ENCODE measurements around the gene UBE2K.
A peak's percentile ranks its signal among the peaks of the same experiment; 100 is the strongest.

The UBE2K gene

DNA sequence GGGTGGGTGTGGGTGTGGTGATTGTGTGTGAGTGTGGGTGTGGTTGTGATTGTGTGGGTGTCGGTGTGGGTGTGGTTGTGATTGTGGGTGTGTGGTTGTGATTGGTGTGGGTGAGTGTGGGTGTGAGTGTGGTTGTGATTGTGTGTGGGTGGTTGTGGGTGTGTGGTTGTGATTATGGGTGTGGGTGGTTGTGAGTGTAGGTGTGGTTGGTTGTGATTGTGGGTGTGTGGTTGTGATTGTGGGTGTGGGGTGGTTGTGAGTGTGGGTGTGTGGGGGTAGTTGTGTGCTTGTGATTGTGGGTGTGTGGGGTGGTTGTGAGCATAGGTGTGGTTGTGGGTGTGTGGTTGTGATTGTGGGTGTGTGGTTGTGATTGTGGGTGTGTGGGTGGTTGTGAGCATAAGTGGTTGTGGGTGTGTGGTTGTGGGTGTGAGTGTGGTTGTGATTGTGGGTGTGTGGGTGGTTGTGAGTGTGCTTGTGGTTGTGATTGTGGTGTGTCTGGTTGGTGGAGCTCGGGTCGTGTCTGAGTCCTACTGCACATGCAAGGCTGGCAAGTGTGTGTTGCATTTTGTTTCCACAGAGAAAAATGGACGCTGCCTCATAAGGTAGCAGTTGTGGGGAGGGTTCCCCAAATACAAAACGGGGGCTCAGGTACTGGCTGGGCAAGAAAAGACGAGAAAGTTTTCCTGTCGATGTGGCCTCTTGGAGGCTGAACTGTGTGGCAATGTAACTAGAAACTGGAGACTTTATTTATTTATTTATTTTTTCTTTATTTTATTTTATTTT is 116.7 kb downstream of the UBE2K start:
- no peak for TF ChIP-seq CTCF (IDR thresholded peaks at IDR 0.05; ENCODE audit: extremely low read depth, missing control alignments)
- DNase-seq (ENCODE audit: low spot score): peak; percentile 23

DNA sequence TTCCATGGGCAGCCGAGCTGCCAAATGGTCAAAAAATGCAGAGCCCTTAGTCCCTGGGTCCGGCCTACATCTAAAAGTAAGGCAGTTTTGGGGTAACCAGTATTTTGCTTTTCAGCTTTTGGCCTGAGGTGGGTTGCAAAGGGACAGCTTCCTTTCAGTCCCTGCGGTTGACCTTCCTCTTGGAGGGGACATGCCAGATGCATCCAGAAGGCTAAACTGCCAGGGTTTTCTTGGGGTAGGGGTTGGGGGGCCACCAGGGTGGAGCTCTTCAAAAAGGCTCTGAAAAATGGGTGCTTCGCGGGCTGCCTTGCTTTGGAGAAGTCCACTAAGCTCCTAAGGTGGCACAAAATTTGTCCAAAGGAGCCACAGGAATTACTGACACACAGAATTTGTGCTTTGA is 120.7 kb downstream of the UBE2K start:
- DNase-seq (ENCODE audit: low spot score): no peak
- no peak for TF ChIP-seq CTCF (IDR thresholded peaks at IDR 0.05; ENCODE audit: extremely low read depth, missing control alignments)

DNA sequence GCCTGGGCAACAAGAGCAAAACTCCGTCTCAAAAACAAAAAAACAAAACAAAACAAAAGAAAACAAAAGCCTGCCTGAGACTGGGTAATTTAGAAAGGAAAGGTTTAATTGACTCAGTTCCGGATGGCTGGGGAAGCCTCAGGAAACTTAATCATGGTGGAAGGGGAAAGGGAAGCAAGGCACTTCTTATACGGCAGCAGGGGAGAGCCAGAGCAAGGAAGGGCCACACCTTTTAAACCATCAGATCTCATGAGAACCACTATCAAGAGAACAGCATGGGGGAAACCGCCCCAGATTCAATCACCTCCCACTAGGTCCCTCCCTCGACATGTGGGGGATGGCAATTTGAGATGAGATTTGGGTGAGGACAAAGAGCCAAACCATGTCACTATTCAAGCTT is 122.2 kb downstream of the UBE2K start:
- no peak for TF ChIP-seq CTCF (IDR thresholded peaks at IDR 0.05; ENCODE audit: extremely low read depth, missing control alignments)
- no peak for DNase-seq (ENCODE audit: low spot score)

DNA sequence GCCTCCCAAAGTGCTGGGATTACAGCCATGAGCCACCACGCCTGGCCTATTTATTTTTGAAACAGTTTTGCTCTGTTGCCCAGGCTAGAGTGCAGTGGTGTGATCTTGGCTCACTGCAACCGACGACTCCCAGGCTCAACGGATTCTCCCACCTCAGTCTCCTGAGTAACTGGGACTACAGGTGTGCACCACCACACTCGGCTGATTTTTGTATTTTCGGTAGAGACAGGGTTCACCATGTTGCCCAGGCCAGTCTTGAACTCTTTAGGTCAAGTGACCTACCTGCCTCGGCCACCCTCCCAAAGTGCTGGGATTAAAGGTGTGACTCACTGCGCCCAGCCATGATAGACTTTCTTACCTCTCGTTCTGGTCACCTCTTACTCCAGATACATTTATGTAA is 124.0 kb downstream of the UBE2K start:
- no peak for TF ChIP-seq CTCF (IDR thresholded peaks at IDR 0.05; ENCODE audit: extremely low read depth, missing control alignments)
- DNase-seq (ENCODE audit: low spot score): no peak

GRCh38 chr4:39822662-39823061 is 124.7 kb downstream of the UBE2K start:
- no peak for TF ChIP-seq CTCF (IDR thresholded peaks at IDR 0.05; ENCODE audit: extremely low read depth, missing control alignments)
- DNase-seq (ENCODE audit: low spot score): no peak

DNA sequence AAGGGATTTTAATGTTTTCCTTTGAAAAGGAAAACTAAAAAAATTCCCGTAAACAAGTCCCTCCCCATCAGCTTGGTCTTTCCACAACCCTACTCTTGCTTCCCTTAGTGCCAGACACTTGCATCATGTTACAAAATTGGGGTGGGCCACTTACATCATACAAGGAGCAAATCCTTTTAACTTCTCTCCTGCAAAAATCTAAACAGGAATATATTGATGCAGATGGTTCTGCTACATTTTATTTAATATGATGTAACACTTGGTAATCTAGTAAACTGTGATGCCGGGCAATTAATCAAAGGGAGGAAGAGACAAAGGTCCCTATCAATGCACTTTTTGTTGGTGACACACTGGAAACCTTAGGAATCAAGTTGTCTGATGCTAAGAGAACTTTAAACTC is 125.3 kb downstream of the UBE2K start:
- TF ChIP-seq CTCF (IDR thresholded peaks at IDR 0.05; ENCODE audit: extremely low read depth, missing control alignments): no peak

DNA sequence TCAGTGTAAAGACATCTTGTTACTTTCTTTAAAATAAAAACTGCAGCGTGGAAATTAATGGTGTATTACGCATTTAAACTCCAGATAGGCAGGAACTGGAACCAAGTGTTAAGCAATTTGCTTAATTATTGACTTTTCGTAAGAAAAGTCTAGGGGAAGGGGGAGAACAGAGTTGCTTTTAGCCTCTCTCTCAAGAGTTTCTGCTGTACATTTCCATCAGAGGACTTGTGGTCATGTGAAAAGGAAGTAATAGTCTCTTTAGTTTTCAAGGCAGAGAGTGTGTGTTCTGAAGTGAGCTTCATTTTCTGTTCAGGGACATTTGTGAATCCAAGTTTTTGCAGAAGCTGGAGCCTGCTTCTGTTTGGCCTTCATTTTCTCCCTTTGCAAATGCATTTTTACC is 127.2 kb downstream of the UBE2K start:
- no peak for DNase-seq (ENCODE audit: low spot score)
- TF ChIP-seq CTCF (IDR thresholded peaks at IDR 0.05; ENCODE audit: extremely low read depth, missing control alignments): no peak

More for the DNA sequence above, 125.3 kb downstream of the UBE2K start:
- no peak for DNase-seq (ENCODE audit: low spot score)
